ENCODE measurements around the gene FGD5. TPM values are rescaled to one million over a fixed set of nuclear protein-coding genes. Genes with fewer than 3 reads are reported as not detected.

FGD5 gene
- polyA plus RNA-seq, 1 donor (not counting 4 experiments of a cell fraction or from before 2014, with no cell fraction given): not detected

GRCh38 chr3:14832975-14833722 lies 14.4 kb downstream of the FGD5 start:
- Histone ChIP-seq H3K79me2 (ENCODE audit: control insufficient read depth, insufficient read depth, low read length) (no peaks in the 10 kb centered on the region), H2AFZ (ENCODE audit: control insufficient read depth, low read length) (no peak overlapping the region), H3K4me3 (ENCODE audit: control insufficient read depth in 2 of 3, extremely low read depth in 1 of 3, insufficient read depth in 2 of 3, low read depth in 1 of 3, low read length in 3 of 3) (no peak overlapping the region), H3K27me3 (ENCODE audit: control insufficient read depth, extremely low read depth, insufficient read depth, low read length) (peaks cover 10% of the 10 kb centered on the region), H4K20me1 (ENCODE audit: control insufficient read depth, extremely low read depth, insufficient read depth, low read length) (no peaks in the 10 kb centered on the region), H3K9me1 (ENCODE audit: control insufficient read depth, extremely low read depth, insufficient read depth, low read length) (no peaks in the 10 kb centered on the region), H3K36me3 (ENCODE audit: control insufficient read depth in 2 of 2, extremely low read depth in 1 of 2, insufficient read depth in 2 of 2, low read length in 2 of 2) (no peaks in the 10 kb centered on the region), H3K27ac (ENCODE audit: control insufficient read depth, insufficient read depth, low read length) (no peak overlapping the region), H3K4me1 (ENCODE audit: control insufficient read depth, extremely low read depth, insufficient read depth, low read length) (no peaks in the 10 kb centered on the region), H3K9me3 (ENCODE audit: control insufficient read depth, low read depth, low read length) (no peaks in the 10 kb centered on the region), H3K4me2 (ENCODE audit: control insufficient read depth, extremely low read depth, insufficient read depth, low read depth, low read length) (no peak overlapping the region), H3K9ac (ENCODE audit: control insufficient read depth, extremely low read depth, insufficient read depth, low read length) (no peak overlapping the region)
- dilution Hi-C loops (cut with MboI; ENCODE audit: extremely low pct_ligation_motif_present, low sequenced_read_pairs): no loop called here
- DNase-seq (ENCODE audit: low read depth, low spot score) (no peak), FAIRE-seq (no peak)
- TF ChIP-seq EZH2 (IDR thresholded peaks at IDR 0.05; ENCODE audit: low read length): no peak
- no peak for TF ChIP-seq CTCF (optimal IDR thresholded peaks at IDR 0.05 in 1 of 3, IDR thresholded peaks at IDR 0.05 in 1 of 3, conservative IDR thresholded peaks at IDR 0.05 in 1 of 3; ENCODE audit: extremely low read depth in 1 of 3, insufficient read depth in 2 of 3, low read length in 3 of 3)

- Histone ChIP-seq H3K4me2 (ENCODE audit: control insufficient read depth, extremely low read depth, insufficient read depth, low read depth, low read length) (no peak overlapping the region), H3K9me3 (ENCODE audit: control insufficient read depth, low read depth, low read length) (no peaks in the 10 kb centered on the region), H3K4me3 (ENCODE audit: control insufficient read depth in 2 of 3, extremely low read depth in 1 of 3, insufficient read depth in 2 of 3, low read depth in 1 of 3, low read length in 3 of 3) (no peak overlapping the region), H3K9me1 (ENCODE audit: control insufficient read depth, extremely low read depth, insufficient read depth, low read length) (no peaks in the 10 kb centered on the region), H3K36me3 (ENCODE audit: control insufficient read depth in 2 of 2, extremely low read depth in 1 of 2, insufficient read depth in 2 of 2, low read length in 2 of 2) (no peaks in the 10 kb centered on the region), H3K9ac (ENCODE audit: control insufficient read depth, extremely low read depth, insufficient read depth, low read length) (no peak overlapping the region), H3K4me1 (ENCODE audit: control insufficient read depth, extremely low read depth, insufficient read depth, low read length) (no peaks in the 10 kb centered on the region), H3K27ac (ENCODE audit: control insufficient read depth, insufficient read depth, low read length) (no peak overlapping the region), H3K79me2 (ENCODE audit: control insufficient read depth, insufficient read depth, low read length) (no peaks in the 10 kb centered on the region), H2AFZ (ENCODE audit: control insufficient read depth, low read length) (no peak overlapping the region), H3K27me3 (ENCODE audit: control insufficient read depth, extremely low read depth, insufficient read depth, low read length) (peaks cover 19% of the 10 kb centered on the region), H4K20me1 (ENCODE audit: control insufficient read depth, extremely low read depth, insufficient read depth, low read length) (no peaks in the 10 kb centered on the region)
- TF ChIP-seq EZH2 (IDR thresholded peaks at IDR 0.05; ENCODE audit: low read length): no peak
- no peak for TF ChIP-seq CTCF (optimal IDR thresholded peaks at IDR 0.05 in 1 of 3, IDR thresholded peaks at IDR 0.05 in 1 of 3, conservative IDR thresholded peaks at IDR 0.05 in 1 of 3; ENCODE audit: extremely low read depth in 1 of 3, insufficient read depth in 2 of 3, low read length in 3 of 3)
- no peak for FAIRE-seq
- dilution Hi-C loops (cut with MboI; ENCODE audit: extremely low pct_ligation_motif_present, low sequenced_read_pairs): no loop called here
- DNase-seq (ENCODE audit: low read depth, low spot score): no peak
Observed at GRCh38 chr3:14834121-14834520, 15.4 kb downstream of the FGD5 start.

Data from keratinocyte (primary cell).